ENCODE measurements around the gene ATPAF1.

The ATPAF1 gene

GRCh38 chr1:46650491-46650890 is 17.7 kb downstream of the ATPAF1 start:
- DNase-seq (ENCODE audit: low read depth) = no peak

GRCh38 chr1:46649764-46650163 is 18.4 kb downstream of the ATPAF1 start:
- no peak for DNase-seq (ENCODE audit: low read depth)

DNA sequence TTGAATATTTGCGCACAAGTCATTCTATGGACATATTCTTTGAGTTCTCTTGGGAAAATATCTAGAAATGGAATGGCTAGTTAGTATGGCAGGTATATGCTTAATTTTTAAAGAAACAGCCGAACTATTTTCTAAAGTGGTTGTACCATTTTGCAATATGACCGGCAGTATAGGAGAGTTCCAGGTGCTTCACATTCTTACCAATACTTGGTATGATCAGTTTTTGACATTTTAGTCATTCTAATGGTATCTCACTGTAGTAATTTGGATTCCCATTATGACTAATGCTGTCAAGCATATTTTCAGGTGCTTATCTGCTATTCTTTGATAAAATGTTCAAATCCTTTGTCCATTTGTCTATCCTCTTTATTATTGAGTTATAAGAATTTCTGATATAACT is 20.6 kb downstream of the ATPAF1 start:
- no peak for DNase-seq (ENCODE audit: low read depth)

GRCh38 chr1:46646844-46647243 is 21.3 kb downstream of the ATPAF1 start:
- no peak for DNase-seq (ENCODE audit: low read depth)

GRCh38 chr1:46646331-46646730 is 21.8 kb downstream of the ATPAF1 start:
- no peak for DNase-seq (ENCODE audit: low read depth)

DNA sequence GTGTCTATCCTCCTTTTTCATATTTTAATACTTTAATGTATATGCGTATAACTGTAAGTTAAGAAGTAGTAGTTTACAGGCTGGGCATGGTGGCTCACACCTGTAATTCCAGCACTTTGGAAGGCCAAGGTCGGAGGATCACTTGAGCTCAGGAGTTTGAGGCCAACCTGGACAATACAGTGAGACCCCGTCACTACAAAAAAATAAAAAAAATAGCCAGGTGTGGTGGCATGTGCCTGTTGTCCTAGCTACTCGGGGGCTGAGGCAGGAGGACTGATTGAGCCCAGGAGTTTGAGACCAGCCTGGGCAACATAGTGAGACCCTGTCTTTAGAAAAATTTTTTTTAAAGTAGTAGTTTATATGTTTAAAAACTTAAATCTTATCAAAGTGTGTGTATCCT is 22.3 kb downstream of the ATPAF1 start:
- no peak for DNase-seq (ENCODE audit: low read depth)

- no peak for DNase-seq (ENCODE audit: low read depth)
Measured at GRCh38 chr1:46643368-46643775, 24.8 kb downstream of the ATPAF1 start.

GRCh38 chr1:46642115-46642680 is 26.0 kb downstream of the ATPAF1 start:
- DNase-seq (ENCODE audit: low read depth) = no peak

DNA sequence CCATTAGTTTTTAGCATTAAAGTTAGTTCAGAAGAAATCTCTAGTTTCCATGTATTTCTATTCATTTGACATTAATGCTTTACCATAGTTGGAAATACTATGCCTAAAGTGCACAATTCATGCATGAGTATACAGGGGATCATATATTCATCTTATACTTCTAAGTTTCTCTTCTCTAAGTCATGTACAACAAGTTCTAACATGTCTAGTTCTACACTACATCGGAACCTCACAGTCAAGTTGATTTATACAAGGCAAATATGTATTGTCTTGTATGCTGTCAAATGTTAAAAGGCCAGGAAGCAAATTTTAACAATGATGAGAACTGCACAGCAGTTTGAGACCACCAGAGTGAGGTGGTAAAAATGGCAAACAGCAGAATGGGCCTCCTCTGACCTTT is 28.6 kb downstream of the ATPAF1 start:
- no peak for DNase-seq (ENCODE audit: low read depth)

DNA sequence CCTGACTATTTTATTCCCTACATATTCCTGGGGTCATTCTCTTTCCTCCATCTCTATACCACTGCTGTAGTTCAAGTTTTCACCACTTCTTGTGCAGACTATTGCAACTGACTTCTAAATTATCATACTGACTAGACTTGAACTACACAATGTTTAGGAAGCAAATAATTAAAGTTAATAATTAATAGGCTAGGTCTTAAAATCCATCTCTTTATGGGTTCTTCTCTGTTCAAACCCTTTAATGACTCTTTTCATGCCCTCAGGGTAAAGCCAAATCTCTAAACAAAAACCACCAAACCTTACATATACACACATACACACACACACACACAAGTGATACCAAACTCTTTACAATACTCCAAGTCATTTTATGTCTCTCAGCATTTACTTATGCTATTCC is 29.2 kb downstream of the ATPAF1 start:
- DNase-seq (ENCODE audit: low read depth) = no peak

- DNase-seq (ENCODE audit: low read depth) = no peak
Measured at GRCh38 chr1:46637444-46638083, 30.6 kb downstream of the ATPAF1 start.

- no peak for DNase-seq (ENCODE audit: low read depth)
Measured at GRCh38 chr1:46635205-46635604, 33.0 kb downstream of the ATPAF1 start.

- no peak for DNase-seq (ENCODE audit: low read depth)
Measured at GRCh38 chr1:46630719-46631118, 37.4 kb downstream of the ATPAF1 start.

DNA sequence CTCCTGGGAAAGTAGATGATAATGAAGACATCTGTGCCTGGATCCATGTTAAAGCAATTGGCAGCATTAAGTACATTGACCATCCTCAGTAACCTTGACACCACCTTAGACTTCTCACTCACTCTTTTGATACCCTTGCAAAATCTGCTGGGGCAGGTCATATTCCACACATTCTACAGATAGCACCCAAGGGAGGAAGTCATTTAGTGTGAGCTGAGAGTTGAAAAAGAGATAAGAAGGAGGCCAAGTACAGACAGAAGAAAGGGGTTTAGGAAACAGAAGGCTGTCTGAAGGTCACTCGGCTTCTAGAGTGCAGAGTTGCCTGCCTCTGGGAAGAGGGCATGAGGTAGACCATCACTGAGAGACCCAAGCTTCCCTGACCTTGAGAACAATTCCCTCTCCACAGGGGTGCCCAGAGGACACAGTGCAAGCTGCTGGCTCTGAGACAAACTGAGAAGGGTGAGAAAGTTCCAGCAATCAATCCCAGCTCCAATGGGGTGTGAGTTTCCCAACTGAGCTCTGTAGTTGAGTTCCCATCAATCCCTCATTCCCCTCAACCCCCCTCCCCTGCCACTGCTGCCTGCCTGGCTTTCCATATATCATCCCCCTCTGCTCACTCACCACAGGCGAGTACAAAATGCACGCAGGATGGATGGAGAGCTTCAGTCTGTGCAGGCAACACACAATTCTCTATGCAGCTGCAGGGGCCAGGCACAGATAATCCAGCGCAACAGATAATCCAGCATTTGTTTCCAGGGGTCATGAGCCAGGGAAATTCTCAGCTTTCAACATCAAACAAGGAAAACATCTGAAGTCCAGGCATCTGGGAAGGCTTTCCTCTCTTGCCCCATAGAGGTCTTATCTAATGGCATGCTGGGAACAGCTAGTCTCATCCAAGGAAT is 44.2 kb downstream of the ATPAF1 start:
- DNase-seq (ENCODE audit: low read depth) = no peak

- DNase-seq (ENCODE audit: low read depth) = no peak
Measured at GRCh38 chr1:46622344-46622743, 45.8 kb downstream of the ATPAF1 start.

GRCh38 chr1:46621930-46622329 is 46.2 kb downstream of the ATPAF1 start:
- no peak for DNase-seq (ENCODE audit: low read depth)

DNA sequence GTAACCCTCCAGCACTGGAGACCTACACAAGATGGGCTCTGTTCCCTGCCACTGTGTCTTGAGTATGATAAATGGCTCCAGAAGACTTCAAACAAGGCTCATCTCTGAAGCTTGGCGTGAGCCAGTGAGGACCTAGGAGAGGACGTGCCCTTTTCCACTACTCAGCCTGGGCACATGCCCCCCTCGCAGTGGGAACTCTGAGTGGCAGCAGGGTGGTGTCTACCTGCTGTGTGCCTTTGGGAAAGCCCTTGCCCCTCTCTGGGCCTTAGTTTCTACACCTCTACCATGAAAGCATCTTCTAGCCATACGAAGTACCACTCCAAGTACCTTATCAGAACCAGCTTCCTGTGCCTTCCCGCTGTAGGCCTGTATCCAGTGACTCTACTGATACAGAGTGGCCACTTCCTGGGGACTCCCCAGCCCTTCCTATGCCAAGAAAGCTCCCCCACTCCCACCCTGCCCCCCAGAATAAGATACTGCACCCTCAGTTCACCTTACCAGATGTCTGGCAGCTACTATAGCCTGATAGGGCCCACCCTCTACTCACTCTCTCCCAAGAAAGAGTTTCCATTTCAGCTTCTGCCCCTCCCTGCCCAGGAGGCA is 48.4 kb downstream of the ATPAF1 start:
- DNase-seq (ENCODE audit: low read depth) = no peak

DNA sequence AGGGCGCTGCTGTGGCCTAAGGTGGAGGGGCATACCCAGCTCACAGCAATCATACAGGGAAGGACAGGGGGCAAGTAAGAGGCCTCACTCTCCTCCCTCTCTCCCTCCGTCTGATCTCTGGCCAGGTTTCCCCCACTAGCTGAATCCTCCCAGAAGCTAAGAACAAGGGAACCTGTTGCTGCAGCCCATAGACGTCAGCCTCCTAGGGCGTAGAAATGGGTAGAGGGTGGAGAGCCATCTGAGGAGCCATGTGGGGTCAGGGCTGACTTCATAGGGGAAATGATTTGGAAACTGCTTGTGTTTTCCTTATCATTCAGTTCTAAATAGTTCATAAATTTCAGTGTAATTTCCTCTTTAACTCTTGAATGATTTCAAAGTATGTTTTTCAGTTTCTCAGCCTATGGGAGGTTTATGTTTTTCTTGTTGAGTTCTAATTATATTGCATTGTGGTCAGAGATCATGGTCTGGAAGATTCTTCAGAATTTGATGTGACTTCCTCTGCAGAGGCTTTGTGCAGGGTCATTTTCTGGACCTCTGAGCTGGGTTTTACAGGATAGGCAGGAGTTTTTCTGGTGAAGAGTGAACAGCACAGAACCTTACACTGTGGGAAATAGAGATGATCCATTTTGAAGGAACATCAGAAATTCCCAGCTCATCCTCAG is 49.3 kb downstream of the ATPAF1 start:
- no peak for DNase-seq (ENCODE audit: low read depth)

DNA sequence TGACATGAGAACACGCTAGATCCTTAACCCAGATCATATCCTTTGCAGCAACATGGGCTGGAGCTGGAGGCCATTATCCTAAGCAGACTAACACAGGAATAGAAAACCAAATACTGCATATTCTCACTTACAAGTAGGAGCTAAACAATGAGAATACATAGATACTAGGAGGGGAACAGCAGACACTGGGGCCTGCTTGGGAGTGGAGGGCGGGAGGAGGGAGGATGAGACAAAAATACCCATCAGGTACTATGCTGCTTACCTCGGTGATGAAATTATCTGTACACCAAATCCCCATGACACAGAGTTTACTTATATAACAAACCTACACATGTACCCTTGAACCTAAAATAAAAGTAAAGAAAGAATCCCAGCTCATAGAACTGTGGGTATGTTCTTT is 50.3 kb downstream of the ATPAF1 start:
- no peak for DNase-seq (ENCODE audit: low read depth)

DNA sequence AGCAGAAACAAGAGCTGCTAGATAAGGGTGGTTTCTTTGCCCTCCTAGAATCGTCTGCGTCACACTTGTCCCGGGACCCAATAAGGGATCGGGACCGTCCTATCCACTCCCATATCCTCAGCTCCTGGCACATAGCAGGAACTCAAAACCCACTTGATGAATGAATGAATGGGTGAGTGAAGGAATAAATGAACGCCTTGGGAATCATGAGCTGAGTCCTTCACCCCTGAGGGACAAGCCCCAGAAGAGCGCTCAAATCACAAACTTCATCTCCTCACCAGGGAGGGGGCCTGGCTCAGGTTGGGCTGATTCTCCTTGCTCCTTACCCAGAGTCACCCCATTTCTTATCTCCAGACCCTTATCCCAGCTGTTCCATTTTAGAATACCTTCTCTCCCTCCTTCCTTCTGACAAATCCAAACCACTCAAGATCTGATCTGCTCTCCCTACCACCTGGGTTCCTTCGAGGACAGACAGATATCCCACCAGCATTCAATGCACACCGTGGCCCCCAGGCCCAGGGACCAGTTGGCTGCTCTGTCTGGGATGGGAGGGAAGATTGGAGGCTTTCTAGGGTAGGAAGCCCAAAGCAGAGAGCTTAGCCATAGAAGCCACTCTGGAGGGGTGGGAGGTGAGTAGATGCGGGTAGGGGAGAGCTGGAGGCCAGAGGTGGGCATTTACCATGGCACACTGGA is 50.9 kb downstream of the ATPAF1 start:
- DNase-seq (ENCODE audit: low read depth) = no peak

GRCh38 chr1:46616277-46617107 is 51.7 kb downstream of the ATPAF1 start, which contains the start of gene MOB3C:
TSS of gene MOB3C (minus strand) at chr1:46616811. CDS start at chr1:46613321, 3,490 bp downstream.
- peak; percentile 46 for DNase-seq (ENCODE audit: low read depth)
